ENCODE data around the gene DGKH. TPM values are rescaled to one million over a fixed set of nuclear protein-coding genes. Genes with fewer than 3 reads are reported as not detected.
"Not testable (repeated sequence)": the region's sequence is repeated elsewhere in the genome, so short reads cannot be mapped to it uniquely, and the experiment has no call there.

DGKH gene
- total RNA-seq, 6 donors from 2014 or later = 9.6 to 33.2 (median 17.4) TPM

DNA sequence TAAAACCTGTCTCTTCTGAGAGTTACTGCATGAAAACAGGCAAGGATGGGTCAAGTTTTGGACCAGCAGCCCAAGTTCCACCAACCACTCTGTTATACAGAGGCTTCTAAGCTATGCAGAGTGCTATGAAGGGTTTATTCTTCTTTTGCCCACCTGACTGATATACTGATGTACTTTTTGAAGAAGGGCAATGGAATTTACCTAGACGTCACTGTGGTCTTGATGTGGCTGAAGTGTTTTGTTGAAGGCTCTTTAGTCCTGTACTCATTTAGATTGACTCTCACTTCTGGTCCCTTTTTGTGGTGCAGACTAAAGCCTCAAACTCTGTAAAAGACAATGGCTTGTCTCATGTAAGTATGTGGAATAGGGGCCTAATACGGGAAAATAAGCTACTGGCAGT, 92.0 kb downstream of the DGKH start:
- H3K9me3 ChIP-seq = no peaks in the 10 kb centered on the region
- DNase-seq (no peak), ATAC-seq (ENCODE audit: low FRiP score in 2 of 2) (no peak)
- no peak overlapping the region for H3K27ac ChIP-seq
- H3K4me1 ChIP-seq = no peaks in the 10 kb centered on the region
- peaks cover 0 to 6% (median 0%) of the 10 kb centered on the region in 4 donors for H3K36me3 ChIP-seq
- no peak for TF ChIP-seq POLR2A (IDR thresholded peaks at IDR 0.05)
- no peak for TF ChIP-seq CTCF (IDR thresholded peaks at IDR 0.05)
- no peak for TF ChIP-seq POLR2AphosphoS5 (IDR thresholded peaks at IDR 0.05)
- no peak for TF ChIP-seq EP300 (IDR thresholded peaks at IDR 0.05)
- H3K27me3 ChIP-seq = no peaks in the 10 kb centered on the region
- WGBS, 2 donors = 41 to 66% methylated on average over 2 of the region's 2 CpGs
- H3K4me3 ChIP-seq = no peak overlapping the region

DNA sequence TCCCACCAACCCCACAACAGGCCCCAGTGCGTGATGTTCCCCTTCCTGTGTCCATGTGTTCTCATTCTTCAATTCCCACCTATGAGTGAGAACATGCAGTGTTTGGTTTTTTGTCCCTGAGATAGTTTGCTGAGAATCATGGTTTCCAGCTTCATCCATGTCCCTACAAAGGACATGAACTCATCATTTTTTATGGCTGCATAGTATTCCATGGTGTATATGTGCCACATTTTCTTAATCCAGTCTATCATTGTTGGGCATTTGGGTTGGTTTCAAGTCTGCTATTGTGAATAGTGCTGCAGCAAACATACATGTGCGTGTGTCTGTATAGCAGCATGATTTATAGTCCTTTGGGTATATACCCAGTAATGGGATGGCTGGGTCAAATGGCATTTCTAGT, 92.6 kb downstream of the DGKH start:
- H3K36me3 ChIP-seq; H3K27me3 ChIP-seq; ATAC-seq (ENCODE audit: low FRiP score in 2 of 2); H3K4me3 ChIP-seq; DNase-seq; H3K9me3 ChIP-seq; H3K27ac ChIP-seq; H3K4me1 ChIP-seq: not testable (repeated sequence)
- 95 to 100% methylated on average over 1 of the region's 2 CpGs for whole genome bisulfite sequencing, 2 donors

- Histone ChIP-seq H3K4me3 (no peak overlapping the region), H3K4me1 (peaks cover 0 to 4% (median 2%) of the 10 kb centered on the region in 4 donors), H3K36me3 (no peaks in the 10 kb centered on the region), H3K27me3 (no peaks in the 10 kb centered on the region), H3K9me3 (no peaks in the 10 kb centered on the region), H3K27ac (no peak overlapping the region)
- 68 to 70% methylated on average over 2 of the region's 2 CpGs for WGBS, 2 donors
- TF ChIP-seq EP300 (IDR thresholded peaks at IDR 0.05) = no peak
- no peak for TF ChIP-seq POLR2AphosphoS5 (IDR thresholded peaks at IDR 0.05)
- TF ChIP-seq CTCF (IDR thresholded peaks at IDR 0.05) = no peak
- no peak for TF ChIP-seq POLR2A (IDR thresholded peaks at IDR 0.05)
- ATAC-seq (ENCODE audit: low FRiP score in 2 of 2) (no peak), DNase-seq (no peak)
Measured at GRCh38 chr13:42146359-42146758, 97.9 kb downstream of the DGKH start.

DNA sequence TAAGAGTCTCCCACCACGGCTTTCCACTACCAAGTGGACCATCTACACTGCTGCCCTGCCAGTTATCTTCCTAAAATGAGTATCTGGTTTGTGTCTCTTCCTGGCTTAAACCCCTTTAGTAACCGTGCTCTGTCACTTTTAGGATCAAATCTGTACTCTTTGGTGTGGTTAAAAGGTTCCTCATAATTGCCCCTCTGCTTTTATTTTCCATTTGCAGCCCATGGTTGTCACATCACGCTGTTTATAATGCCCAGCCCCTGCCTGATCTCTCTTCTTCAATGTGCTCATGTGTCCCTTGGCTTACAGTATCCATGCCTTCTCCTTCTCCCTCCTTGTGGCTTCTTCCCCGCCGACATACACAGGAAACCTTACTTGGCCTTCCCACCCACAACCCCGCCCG, 100.1 kb downstream of the DGKH start:
- DNase-seq (no peak), ATAC-seq (ENCODE audit: low FRiP score in 2 of 2) (no peak)
- 67 to 72% methylated on average over 7 of the region's 7 CpGs for WGBS, 2 donors
- TF ChIP-seq POLR2A (IDR thresholded peaks at IDR 0.05) = no peak
- no peak for TF ChIP-seq CTCF (IDR thresholded peaks at IDR 0.05)
- TF ChIP-seq POLR2AphosphoS5 (IDR thresholded peaks at IDR 0.05) = no peak
- TF ChIP-seq EP300 (IDR thresholded peaks at IDR 0.05) = no peak
- Histone ChIP-seq H3K4me1 (peaks cover 0 to 4% (median 2%) of the 10 kb centered on the region in 4 donors), H3K36me3 (no peaks in the 10 kb centered on the region), H3K4me3 (no peak overlapping the region), H3K9me3 (no peaks in the 10 kb centered on the region), H3K27me3 (no peaks in the 10 kb centered on the region), H3K27ac (no peak overlapping the region)

GRCh38 chr13:42149136-42149535, 100.7 kb downstream of the DGKH start:
- DNase-seq (no peak), ATAC-seq (ENCODE audit: low FRiP score in 2 of 2) (no peak)
- H3K27ac ChIP-seq = no peak overlapping the region
- H3K36me3 ChIP-seq = no peaks in the 10 kb centered on the region
- no peak overlapping the region for H3K4me3 ChIP-seq
- H3K4me1 ChIP-seq = peaks cover 0 to 4% (median 2%) of the 10 kb centered on the region in 4 donors
- H3K9me3 ChIP-seq = no peaks in the 10 kb centered on the region
- 82 to 85% methylated on average over 4 of the region's 4 CpGs for WGBS, 2 donors
- no peaks in the 10 kb centered on the region for H3K27me3 ChIP-seq
- TF ChIP-seq POLR2AphosphoS5 (IDR thresholded peaks at IDR 0.05) (no peak), EP300 (IDR thresholded peaks at IDR 0.05) (no peak), POLR2A (IDR thresholded peaks at IDR 0.05) (no peak)

GRCh38 chr13:42151781-42152180, 103.3 kb downstream of the DGKH start:
- Histone ChIP-seq H3K36me3 (peaks cover 0 to 16% (median 3%) of the 10 kb centered on the region in 4 donors), H3K4me3 (no peak overlapping the region), H3K9me3 (no peaks in the 10 kb centered on the region), H3K27ac (no peak overlapping the region), H3K27me3 (no peaks in the 10 kb centered on the region), H3K4me1 (peaks cover 0 to 4% (median 2%) of the 10 kb centered on the region in 4 donors)
- WGBS, 2 donors = 71 to 92% methylated on average over 1 of the region's 1 CpG
- no peak for TF ChIP-seq POLR2AphosphoS5 (IDR thresholded peaks at IDR 0.05)
- no peak for TF ChIP-seq EP300 (IDR thresholded peaks at IDR 0.05)
- TF ChIP-seq CTCF (IDR thresholded peaks at IDR 0.05) = no peak
- DNase-seq = no peak
- no peak for ATAC-seq (ENCODE audit: low FRiP score in 2 of 2)

Data from upper lobe of left lung (tissue), 6 donors.